H1 (cell line): Measurements from ENCODE around the gene SLX9. TPM values are rescaled to one million over a fixed set of nuclear protein-coding genes. Genes with fewer than 3 reads are reported as not detected.

Source experiments
- CHD2 ChIP-seq: IDR thresholded peaks from 2 replicates; pipeline ENCODE4 v1.6.1; 2012; ENCODE audit warnings: low read length, improper control_type of control experiment
- CHD7 ChIP-seq: fragments of 300-600 bp; sonication (generic); IDR thresholded peaks from 2 replicates; pipeline ENCODE4 v1.7.1; 2012; ENCODE audit warnings: low read length, moderate library complexity, mild to moderate bottlenecking, inconsistent platforms; ENCODE audit not compliant: insufficient replicate concordance
- E2F6 ChIP-seq: IDR thresholded peaks from 2 replicates; pipeline ENCODE4 v1.6.1; 2012; ENCODE audit warnings: inconsistent platforms
- FOSL1 ChIP-seq: IDR thresholded peaks from 2 replicates; pipeline ENCODE4 v1.6.1; 2011; ENCODE audit warnings: mild to moderate bottlenecking, low read depth, low read length, moderate library complexity; ENCODE audit not compliant: insufficient read depth
- HDAC6 ChIP-seq: IDR thresholded peaks from one replicate; pipeline ENCODE4 v1.7.1; 2012; ENCODE audit warnings: low read depth, mild to moderate bottlenecking, inconsistent platforms, low read length, moderate library complexity
- KDM5A ChIP-seq: fragments of 200-600 bp; IDR thresholded peaks from 2 replicates; pipeline ENCODE4 v1.7.1; 2012; ENCODE audit warnings: mild to moderate bottlenecking, low read length, inconsistent platforms, mixed read lengths
- NANOG ChIP-seq: IDR thresholded peaks from 2 replicates; pipeline ENCODE4 v1.6.1; 2011; ENCODE audit warnings: low read length, low read depth, mild to moderate bottlenecking, inconsistent platforms; ENCODE audit not compliant: insufficient read depth, poor library complexity, severe bottlenecking
- PHF8 ChIP-seq: fragments of 200-600 bp; sonication (generic); conservative IDR thresholded peaks from 2 replicates; pipeline ENCODE4 v1.7.1; 2012; ENCODE audit warnings: low read depth, mild to moderate bottlenecking, inconsistent platforms, low read length, moderate library complexity
- POU5F1 ChIP-seq: IDR thresholded peaks from 2 replicates; pipeline ENCODE4 v1.6.1; 2011; ENCODE audit warnings: low read depth, mild to moderate bottlenecking, low read length, moderate library complexity
- RBBP5 ChIP-seq: IDR thresholded peaks from 2 replicates; pipeline ENCODE4 v1.7.1; 2012; ENCODE audit warnings: low read depth, mild to moderate bottlenecking, inconsistent platforms, low read length, moderate library complexity, borderline replicate concordance
- SP4 ChIP-seq: IDR thresholded peaks from 2 replicates; pipeline ENCODE4 v1.6.1; 2012; ENCODE audit warnings: low read length, inconsistent platforms
- SRF ChIP-seq: IDR thresholded peaks from 2 replicates; pipeline ENCODE4 v1.6.1; 2011; ENCODE audit warnings: mild to moderate bottlenecking, low read depth, low read length, moderate library complexity
- polyA plus RNA-seq, 7 experiments: library from polyadenylated mRNA; depleted of rRNA in 3 of 7; stranded (reverse) in 5 of 7; unstranded in 2 of 7; fragments of >200 nt in 5 of 7; fragments of 200-250 nt in 2 of 7; gene quantifications; 1 replicate in 5 of 7; 2 replicates in 1 of 7; 4 replicates in 1 of 7; pipeline versions ENCODE4 v1.2.1 to v1.2.3, GENCODE V29; 2011 to 2013; ENCODE audit warnings: missing spikeins in 2 of 7, mixed read lengths in 2 of 7
- total RNA-seq: library from RNA; stranded (reverse); fragmentation: NEBNext Ultra II Directional; extraction: Animal tissue kit (Norgen Biotek cat#: 25700); gene quantifications from 2 replicates; pipeline ENCODE4 v1.2.1, GENCODE V29; 2021

Gene SLX9
- total and polyA plus RNA-seq, 2 of the 8 experiments (the other 6 are each of a cell fraction or from before 2014, with no cell fraction given): 17.7 to 57.3 TPM

GRCh38 chr21:44912158-44912473 lies 27.7 kb upstream of the SLX9 start (continued):
- TF ChIP-seq CHD7 (no peak), CHD2 (no peak), SP4 (no peak), E2F6 (no peak), SRF (no peak), HDAC6 (no peak), POU5F1 (no peak), KDM5A (no peak), PHF8 (no peak), FOSL1 (no peak), RBBP5 (no peak), NANOG (no peak)
